ENCODE results near the gene RAB20. TPM values are rescaled to one million over a fixed set of nuclear protein-coding genes. Genes with fewer than 3 reads are reported as not detected.
"Not testable (repeated sequence)": the region's sequence is repeated elsewhere in the genome, so short reads cannot be mapped to it uniquely, and the experiment has no call there.

The RAB20 gene
- total and polyA plus RNA-seq, 7 experiments from 2014 or later: 1.3 to 13.6 (median 4.0) TPM

GRCh38 chr13:110491869-110492678 is 69.4 kb downstream of the RAB20 start:
- no peaks in the 10 kb centered on the region for H3K4me1 Mint-ChIP-seq
- Histone ChIP-seq H3K27me3 (ENCODE audit: control insufficient read depth in 2 of 2, insufficient read depth in 2 of 2, low read length in 2 of 2) (no peaks in the 10 kb centered on the region), H3K9me3 (ENCODE audit: control insufficient read depth in 2 of 3, low read length in 3 of 3) (no peaks in the 10 kb centered on the region), H3K4me1 (ENCODE audit: control insufficient read depth in 2 of 2, insufficient read depth in 2 of 2, low read length in 2 of 2) (no peaks in the 10 kb centered on the region), H3K4me3 (ENCODE audit: low read length) (no peak overlapping the region), H3K27ac (ENCODE audit: low read depth, low read length) (no peak overlapping the region), H3K36me3 (ENCODE audit: control insufficient read depth in 2 of 3, insufficient read depth in 3 of 3, low read length in 3 of 3) (no peaks in the 10 kb centered on the region)
- DNase-seq: no peak
- H3K36me3 Mint-ChIP-seq: no peaks in the 10 kb centered on the region
- no peaks in the 10 kb centered on the region for H3K9me3 Mint-ChIP-seq
- ATAC-seq: peak; percentile 20
- no peak overlapping the region for H3K4me3 Mint-ChIP-seq
- POLR2A ChIA-PET: no interaction called here
- no peak overlapping the region for H3K27ac Mint-ChIP-seq
- CTCF ChIA-PET: no interaction called here
- intact Hi-C loops (cut with micrococcal nuclease): no loop called here
- no peaks in the 10 kb centered on the region for H3K27me3 Mint-ChIP-seq

- no peaks in the 10 kb centered on the region for H3K36me3 Mint-ChIP-seq
- H3K4me1 ChIP-seq (ENCODE audit: control insufficient read depth in 2 of 2, insufficient read depth in 2 of 2, low read length in 2 of 2): no peaks in the 10 kb centered on the region
- ATAC-seq (no peak), DNase-seq (no peak)
- no peaks in the 10 kb centered on the region for H3K9me3 Mint-ChIP-seq
- no peaks in the 10 kb centered on the region for H3K27me3 ChIP-seq (ENCODE audit: control insufficient read depth in 2 of 2, insufficient read depth in 2 of 2, low read length in 2 of 2)
- ChIA-PET CTCF (no interaction called here), POLR2A (no interaction called here)
- no peaks in the 10 kb centered on the region for H3K36me3 ChIP-seq (ENCODE audit: control insufficient read depth in 2 of 3, insufficient read depth in 3 of 3, low read length in 3 of 3)
- H3K4me1 Mint-ChIP-seq: no peaks in the 10 kb centered on the region
- no peak overlapping the region for H3K27ac Mint-ChIP-seq
- no peaks in the 10 kb centered on the region for H3K9me3 ChIP-seq (ENCODE audit: control insufficient read depth in 2 of 3, low read length in 3 of 3)
- no peak overlapping the region for H3K27ac ChIP-seq (ENCODE audit: low read depth, low read length)
- no peak overlapping the region for H3K4me3 Mint-ChIP-seq
- intact Hi-C loops (cut with micrococcal nuclease): no loop called here
- H3K4me3 ChIP-seq (ENCODE audit: low read length): no peak overlapping the region
- no peaks in the 10 kb centered on the region for H3K27me3 Mint-ChIP-seq
Observed at GRCh38 chr13:110490009-110490770, 71.3 kb downstream of the RAB20 start.

GRCh38 chr13:110486880-110487279 is 74.6 kb downstream of the RAB20 start:
- CTCF ChIA-PET; H3K4me1 Mint-ChIP-seq; H3K4me3 ChIP-seq (ENCODE audit: low read length); H3K9me3 ChIP-seq (ENCODE audit: control insufficient read depth in 2 of 3, low read length in 3 of 3); H3K4me3 Mint-ChIP-seq; ATAC-seq; H3K27me3 ChIP-seq (ENCODE audit: control insufficient read depth in 2 of 2, insufficient read depth in 2 of 2, low read length in 2 of 2); H3K4me1 ChIP-seq (ENCODE audit: control insufficient read depth in 2 of 2, insufficient read depth in 2 of 2, low read length in 2 of 2); H3K36me3 ChIP-seq (ENCODE audit: control insufficient read depth in 2 of 3, insufficient read depth in 3 of 3, low read length in 3 of 3); H3K27me3 Mint-ChIP-seq; H3K9me3 Mint-ChIP-seq; H3K27ac ChIP-seq (ENCODE audit: low read depth, low read length); H3K36me3 Mint-ChIP-seq; DNase-seq; H3K27ac Mint-ChIP-seq; POLR2A ChIA-PET: not testable (repeated sequence)
- intact Hi-C loops (cut with micrococcal nuclease): loop anchor here in 1 of 2 donors (5.0 kb wide), 1 partner anchor 340 kb away; no protein-coding TSS in a partner anchor

GRCh38 chr13:110486061-110486715 is 75.3 kb downstream of the RAB20 start:
- no peaks in the 10 kb centered on the region for H3K4me1 Mint-ChIP-seq
- intact Hi-C loops (cut with micrococcal nuclease): loop anchor here in 1 of 2 donors (5.0 kb wide), 1 partner anchor 339 kb away; no protein-coding TSS in a partner anchor
- POLR2A ChIA-PET: no interaction called here

GRCh38 chr13:110485604-110486003 is 75.9 kb downstream of the RAB20 start:
- Histone ChIP-seq H3K4me3 (ENCODE audit: low read length) (no peak overlapping the region), H3K27me3 (ENCODE audit: control insufficient read depth in 2 of 2, insufficient read depth in 2 of 2, low read length in 2 of 2) (no peaks in the 10 kb centered on the region), H3K4me1 (ENCODE audit: control insufficient read depth in 2 of 2, insufficient read depth in 2 of 2, low read length in 2 of 2) (no peaks in the 10 kb centered on the region), H3K9me3 (ENCODE audit: control insufficient read depth in 2 of 3, low read length in 3 of 3) (no peaks in the 10 kb centered on the region), H3K27ac (ENCODE audit: low read depth, low read length) (no peak overlapping the region), H3K36me3 (ENCODE audit: control insufficient read depth in 2 of 3, insufficient read depth in 3 of 3, low read length in 3 of 3) (no peaks in the 10 kb centered on the region)
- Mint-ChIP-seq H3K27ac (no peak overlapping the region), H3K4me3 (no peak overlapping the region), H3K4me1 (no peaks in the 10 kb centered on the region), H3K36me3 (no peaks in the 10 kb centered on the region), H3K9me3 (no peaks in the 10 kb centered on the region), H3K27me3 (peaks cover 0 to 4% (median 0%) of the 10 kb centered on the region in 5 donors)
- DNase-seq (no peak), ATAC-seq (no peak)
- POLR2A ChIA-PET: no interaction called here
- CTCF ChIA-PET: no interaction called here
- intact Hi-C loops (cut with micrococcal nuclease): loop anchor here in 1 of 2 donors (5.0 kb wide), 1 partner anchor 338 kb away; no protein-coding TSS in a partner anchor

More at GRCh38 chr13:110486061-110486715, 75.3 kb downstream of the RAB20 start:
- no peaks in the 10 kb centered on the region for H3K4me1 ChIP-seq (ENCODE audit: control insufficient read depth in 2 of 2, insufficient read depth in 2 of 2, low read length in 2 of 2)
- no peaks in the 10 kb centered on the region for H3K27me3 ChIP-seq (ENCODE audit: control insufficient read depth in 2 of 2, insufficient read depth in 2 of 2, low read length in 2 of 2)
- H3K27ac ChIP-seq (ENCODE audit: low read depth, low read length): no peak overlapping the region
- ATAC-seq (no peak), DNase-seq (no peak)
- CTCF ChIA-PET: no interaction called here
- Mint-ChIP-seq H3K36me3 (no peaks in the 10 kb centered on the region), H3K27me3 (peaks cover 0 to 4% (median 0%) of the 10 kb centered on the region in 5 donors), H3K4me3 (no peak overlapping the region), H3K27ac (no peak overlapping the region), H3K9me3 (no peaks in the 10 kb centered on the region)
- H3K4me3 ChIP-seq (ENCODE audit: low read length): no peak overlapping the region
- no peaks in the 10 kb centered on the region for H3K36me3 ChIP-seq (ENCODE audit: control insufficient read depth in 2 of 3, insufficient read depth in 3 of 3, low read length in 3 of 3)
- no peaks in the 10 kb centered on the region for H3K9me3 ChIP-seq (ENCODE audit: control insufficient read depth in 2 of 3, low read length in 3 of 3)

GRCh38 chr13:110484290-110485048 is 77.1 kb downstream of the RAB20 start:
- no peak for DNase-seq
- Mint-ChIP-seq H3K36me3 (no peaks in the 10 kb centered on the region), H3K4me1 (no peaks in the 10 kb centered on the region), H3K27ac (no peak overlapping the region), H3K27me3 (peaks cover 0 to 4% (median 0%) of the 10 kb centered on the region in 5 donors), H3K4me3 (no peak overlapping the region), H3K9me3 (no peaks in the 10 kb centered on the region)
- Histone ChIP-seq H3K9me3 (ENCODE audit: control insufficient read depth in 2 of 3, low read length in 3 of 3) (no peaks in the 10 kb centered on the region), H3K4me3 (ENCODE audit: low read length) (no peak overlapping the region), H3K4me1 (ENCODE audit: control insufficient read depth in 2 of 2, insufficient read depth in 2 of 2, low read length in 2 of 2) (no peaks in the 10 kb centered on the region), H3K27me3 (ENCODE audit: control insufficient read depth in 2 of 2, insufficient read depth in 2 of 2, low read length in 2 of 2) (no peaks in the 10 kb centered on the region), H3K27ac (ENCODE audit: low read depth, low read length) (no peak overlapping the region), H3K36me3 (ENCODE audit: control insufficient read depth in 2 of 3, insufficient read depth in 3 of 3, low read length in 3 of 3) (no peaks in the 10 kb centered on the region)
- intact Hi-C loops (cut with micrococcal nuclease): loop anchor here in 1 of 2 donors (5.0 kb wide), 1 partner anchor 337 kb away; no protein-coding TSS in a partner anchor
- CTCF ChIA-PET: no interaction called here
- POLR2A ChIA-PET: no interaction called here
- no peak for ATAC-seq

All from naive thymus-derived CD4-positive, alpha-beta T cell (primary cell).